ENCODE results near the gene TMSB10.

DNA sequence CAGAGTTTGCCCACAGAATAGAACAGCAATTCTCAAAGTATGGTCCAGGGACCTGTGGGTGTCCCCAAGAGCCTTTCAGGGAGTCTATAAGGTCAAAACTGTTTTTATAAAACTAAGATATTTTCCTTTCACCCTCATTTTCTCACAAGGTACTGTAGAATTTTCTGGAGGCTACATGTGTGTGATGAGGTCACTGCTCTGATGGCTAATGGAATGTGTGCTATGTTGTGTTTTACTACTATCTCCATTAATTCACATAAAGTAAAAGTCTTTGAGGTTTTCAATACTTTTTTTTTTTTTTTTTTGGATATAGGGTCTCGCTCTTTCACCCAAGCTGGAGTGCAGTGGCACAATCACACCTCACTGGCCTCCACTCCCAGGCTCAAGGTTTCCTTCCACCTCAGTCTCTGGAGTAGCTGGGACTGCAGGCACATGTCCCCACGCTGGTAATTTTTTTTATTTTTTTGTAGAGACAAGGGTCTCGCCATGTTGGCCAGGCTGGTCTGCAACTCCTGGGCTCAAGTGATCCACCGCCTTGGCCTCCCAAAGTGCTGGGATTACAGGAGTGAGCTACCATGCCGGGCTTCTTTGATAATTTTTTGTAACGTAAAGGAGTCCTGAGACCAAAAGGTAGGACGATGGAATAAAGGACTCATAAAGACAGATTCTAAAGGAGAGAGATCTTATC, 26.4 kb upstream of the TMSB10 start:
- TF ChIP-seq, protein P1, sequence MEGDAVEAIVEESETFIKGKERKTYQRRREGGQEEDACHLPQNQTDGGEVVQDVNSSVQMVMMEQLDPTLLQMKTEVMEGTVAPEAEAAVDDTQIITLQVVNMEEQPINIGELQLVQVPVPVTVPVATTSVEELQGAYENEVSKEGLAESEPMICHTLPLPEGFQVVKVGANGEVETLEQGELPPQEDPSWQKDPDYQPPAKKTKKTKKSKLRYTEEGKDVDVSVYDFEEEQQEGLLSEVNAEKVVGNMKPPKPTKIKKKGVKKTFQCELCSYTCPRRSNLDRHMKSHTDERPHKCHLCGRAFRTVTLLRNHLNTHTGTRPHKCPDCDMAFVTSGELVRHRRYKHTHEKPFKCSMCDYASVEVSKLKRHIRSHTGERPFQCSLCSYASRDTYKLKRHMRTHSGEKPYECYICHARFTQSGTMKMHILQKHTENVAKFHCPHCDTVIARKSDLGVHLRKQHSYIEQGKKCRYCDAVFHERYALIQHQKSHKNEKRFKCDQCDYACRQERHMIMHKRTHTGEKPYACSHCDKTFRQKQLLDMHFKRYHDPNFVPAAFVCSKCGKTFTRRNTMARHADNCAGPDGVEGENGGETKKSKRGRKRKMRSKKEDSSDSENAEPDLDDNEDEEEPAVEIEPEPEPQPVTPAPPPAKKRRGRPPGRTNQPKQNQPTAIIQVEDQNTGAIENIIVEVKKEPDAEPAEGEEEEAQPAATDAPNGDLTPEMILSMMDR (conservative IDR thresholded peaks at IDR 0.05), result no peak
- no peak for TF ChIP-seq ZFX (IDR thresholded peaks at IDR 0.05)
